ENCODE results near the gene HILPDA.

HILPDA gene

GRCh38 chr7:128410451-128410753 is 45.3 kb upstream of the HILPDA start:
- Histone ChIP-seq H2AFZ (ENCODE audit: low read length) (peak overlapping the region; percentile 94), H3F3A (ENCODE audit: low read depth) (peaks cover 6% of the 10 kb centered on the region; the same call in 1 of the 2 replicates), H3K27me3 (ENCODE audit: insufficient read depth, low read length, poor library complexity, severe bottlenecking) (no peaks in the 10 kb centered on the region), H3K9me2 (replicated peaks; ENCODE audit: low read depth, low read length) (no peaks in the 10 kb centered on the region), H3K79me2 (ENCODE audit: insufficient read depth, low read length) (peaks cover under 1% of the 10 kb centered on the region; the same call in 1 of the 2 replicates), H3K4me1 (ENCODE audit: insufficient read depth, low read length, poor library complexity, severe bottlenecking) (peaks cover 29% of the 10 kb centered on the region), H3K9me3 (ENCODE audit: insufficient read depth, low read depth, low read length) (no peaks in the 10 kb centered on the region), H3K36me3 (ENCODE audit: insufficient read depth, low read length) (no peaks in the 10 kb centered on the region), H3K4me2 (ENCODE audit: low read depth, low read length, poor library complexity, severe bottlenecking) (peak overlapping the region; percentile 93), H3K9ac (ENCODE audit: low read depth, low read length, poor library complexity, severe bottlenecking) (peak overlapping the region; percentile 53), H4K20me1 (ENCODE audit: insufficient read depth, low read length, poor library complexity, severe bottlenecking) (no peaks in the 10 kb centered on the region), H3K4me3 (ENCODE audit: low read length, poor library complexity, severe bottlenecking) (peak overlapping the region; percentile 82)
- TF ChIP-seq CTCF (conservative IDR thresholded peaks at IDR 0.05; ENCODE audit: low read length) (no peak), EZH2phosphoT487 (IDR thresholded peaks at IDR 0.05; ENCODE audit: borderline replicate concordance) (no peak)

- TF ChIP-seq CTCF (conservative IDR thresholded peaks at IDR 0.05; ENCODE audit: low read length) (no peak), EZH2phosphoT487 (IDR thresholded peaks at IDR 0.05; ENCODE audit: borderline replicate concordance) (no peak)
- Histone ChIP-seq H3K9ac (ENCODE audit: low read depth, low read length, poor library complexity, severe bottlenecking) (no peak overlapping the region), H2AFZ (ENCODE audit: low read length) (no peak overlapping the region), H3F3A (ENCODE audit: low read depth) (no peaks in the 10 kb centered on the region), H3K36me3 (ENCODE audit: insufficient read depth, low read length) (no peaks in the 10 kb centered on the region), H3K27me3 (ENCODE audit: insufficient read depth, low read length, poor library complexity, severe bottlenecking) (no peaks in the 10 kb centered on the region), H4K20me1 (ENCODE audit: insufficient read depth, low read length, poor library complexity, severe bottlenecking) (no peaks in the 10 kb centered on the region), H3K4me1 (ENCODE audit: insufficient read depth, low read length, poor library complexity, severe bottlenecking) (peaks cover 4% of the 10 kb centered on the region), H3K4me2 (ENCODE audit: low read depth, low read length, poor library complexity, severe bottlenecking) (no peak overlapping the region), H3K9me3 (ENCODE audit: insufficient read depth, low read depth, low read length) (no peaks in the 10 kb centered on the region), H3K4me3 (ENCODE audit: low read length, poor library complexity, severe bottlenecking) (no peak overlapping the region), H3K9me2 (replicated peaks; ENCODE audit: low read depth, low read length) (no peaks in the 10 kb centered on the region), H3K79me2 (ENCODE audit: insufficient read depth, low read length) (no peaks in the 10 kb centered on the region)
Measured at GRCh38 chr7:128415217-128415785, 40.4 kb upstream of the HILPDA start.

GRCh38 chr7:128417071-128417470 is 38.6 kb upstream of the HILPDA start:
- H3K4me2 ChIP-seq (ENCODE audit: low read depth, low read length, poor library complexity, severe bottlenecking): no peak overlapping the region
- TF ChIP-seq CTCF (conservative IDR thresholded peaks at IDR 0.05; ENCODE audit: low read length): no peak
- TF ChIP-seq EZH2phosphoT487 (IDR thresholded peaks at IDR 0.05; ENCODE audit: borderline replicate concordance): no peak
- H2AFZ ChIP-seq (ENCODE audit: low read length): no peak overlapping the region
- H3K27me3 ChIP-seq (ENCODE audit: insufficient read depth, low read length, poor library complexity, severe bottlenecking): no peaks in the 10 kb centered on the region
- no peaks in the 10 kb centered on the region for H3K36me3 ChIP-seq (ENCODE audit: insufficient read depth, low read length)
- no peaks in the 10 kb centered on the region for H3K79me2 ChIP-seq (ENCODE audit: insufficient read depth, low read length)
- no peaks in the 10 kb centered on the region for H4K20me1 ChIP-seq (ENCODE audit: insufficient read depth, low read length, poor library complexity, severe bottlenecking)
- H3F3A ChIP-seq (ENCODE audit: low read depth): no peaks in the 10 kb centered on the region
- no peaks in the 10 kb centered on the region for H3K4me1 ChIP-seq (ENCODE audit: insufficient read depth, low read length, poor library complexity, severe bottlenecking)
- H3K9ac ChIP-seq (ENCODE audit: low read depth, low read length, poor library complexity, severe bottlenecking): no peak overlapping the region
- no peak overlapping the region for H3K4me3 ChIP-seq (ENCODE audit: low read length, poor library complexity, severe bottlenecking)
- no peaks in the 10 kb centered on the region for H3K9me2 ChIP-seq (replicated peaks; ENCODE audit: low read depth, low read length)
- H3K9me3 ChIP-seq (ENCODE audit: insufficient read depth, low read depth, low read length): no peaks in the 10 kb centered on the region

Measured in Loucy (cell line).